Stimulated activated naive CD4-positive, alpha-beta T cell treated with Interleukin-2 at 50 U/mL for 16 hours (primary cell): ENCODE data around the gene OPRL1.
"Not testable (repeated sequence)": the region's sequence is repeated elsewhere in the genome, so short reads cannot be mapped to it uniquely, and the experiment has no call there.

Experiments used
- DNase-seq: peaks from one replicate; lab custom pipeline; 2025; lab: John Stamatoyannopoulos, UW

OPRL1 gene

DNA sequence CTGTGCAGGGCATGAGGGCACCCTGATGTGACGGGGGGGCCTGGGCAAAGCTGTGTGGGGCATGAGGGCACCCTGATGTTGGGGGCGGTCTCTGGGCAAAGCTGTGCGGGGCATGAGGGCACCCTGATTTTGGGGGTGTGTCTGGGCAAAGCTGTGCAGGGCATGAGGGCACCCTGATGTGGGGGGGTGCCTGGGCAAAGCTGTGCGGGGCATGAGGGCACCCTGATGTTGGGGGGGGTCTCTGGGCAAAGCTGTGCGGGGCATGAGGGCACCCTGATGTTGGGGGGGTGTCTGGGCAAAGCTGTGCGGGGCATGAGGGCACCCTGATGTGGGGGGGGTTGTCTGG lies 37.5 kb downstream of the OPRL1 start:
- DNase-seq = not testable (repeated sequence)

DNA sequence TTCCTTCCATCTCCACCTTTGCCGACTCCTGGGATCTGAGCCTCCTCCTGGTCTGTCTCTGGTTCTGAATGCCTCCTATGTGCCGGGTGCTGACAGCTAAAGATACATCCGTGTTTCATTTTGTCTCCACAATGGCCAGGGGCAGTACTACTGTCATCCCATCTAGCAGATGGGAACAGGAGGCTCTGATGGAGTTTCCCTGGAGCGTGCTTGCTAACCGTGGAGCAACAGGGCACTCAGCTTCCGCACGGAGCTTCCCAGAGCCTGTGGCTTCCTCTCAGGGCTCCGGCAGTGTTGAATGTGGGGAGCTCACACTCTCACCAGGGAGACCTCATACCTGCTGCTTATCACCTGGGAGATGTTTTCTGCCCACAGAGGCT lies 39.4 kb downstream of the OPRL1 start:
- no peak for DNase-seq

DNA sequence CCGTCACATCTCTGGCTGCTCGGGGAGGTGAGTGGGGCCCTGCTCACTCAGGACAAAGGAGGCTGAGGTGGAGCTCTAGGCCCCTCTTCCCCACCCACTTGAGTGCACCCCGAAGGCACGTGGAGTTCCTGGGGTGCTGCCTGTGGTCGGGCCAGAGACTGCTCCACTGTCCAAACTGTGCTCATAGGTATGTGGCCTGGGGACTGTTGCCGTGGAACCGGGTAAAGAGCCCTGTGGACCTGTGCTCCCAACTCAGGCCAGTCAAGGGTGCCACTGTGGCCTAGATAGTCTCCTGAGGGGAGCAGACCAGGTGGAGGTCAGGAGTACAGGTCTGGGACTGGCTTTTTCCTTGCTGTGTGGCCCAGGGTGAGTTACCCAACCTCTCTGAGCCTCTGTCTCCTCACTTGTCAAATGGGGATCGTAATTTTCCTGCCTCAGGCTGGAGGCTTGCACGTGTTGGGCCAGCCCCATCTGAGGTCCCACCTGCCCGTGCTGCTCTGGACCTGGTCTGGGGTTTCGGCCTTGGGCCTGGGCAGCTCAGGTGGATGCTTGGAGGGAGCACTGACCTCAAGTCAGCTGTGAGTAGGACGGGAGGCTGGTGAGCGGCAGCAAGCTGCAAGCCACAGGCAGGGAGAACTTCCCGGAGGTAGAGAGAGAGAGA lies 39.9 kb downstream of the OPRL1 start:
- DNase-seq = no peak

DNA sequence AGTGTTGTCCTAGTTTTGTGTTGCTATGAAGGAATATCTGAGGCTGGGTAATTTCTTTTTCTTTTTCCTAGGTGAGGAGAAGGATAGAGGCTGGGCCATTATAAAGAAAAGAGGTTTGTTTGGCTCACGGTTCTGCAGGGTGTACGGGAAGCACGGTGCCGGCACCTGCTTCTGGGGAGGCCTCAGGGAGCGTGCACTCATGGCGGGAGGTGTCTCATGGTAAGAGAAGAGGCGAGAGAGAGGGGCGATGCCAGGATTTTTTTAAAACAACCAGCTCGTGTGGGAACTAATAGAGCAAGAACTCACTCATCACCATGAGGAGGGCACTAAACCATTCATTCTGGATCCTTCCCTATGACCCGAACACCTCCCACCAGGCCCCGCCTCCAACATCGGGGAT lies 41.7 kb downstream of the OPRL1 start:
- no peak for DNase-seq

DNA sequence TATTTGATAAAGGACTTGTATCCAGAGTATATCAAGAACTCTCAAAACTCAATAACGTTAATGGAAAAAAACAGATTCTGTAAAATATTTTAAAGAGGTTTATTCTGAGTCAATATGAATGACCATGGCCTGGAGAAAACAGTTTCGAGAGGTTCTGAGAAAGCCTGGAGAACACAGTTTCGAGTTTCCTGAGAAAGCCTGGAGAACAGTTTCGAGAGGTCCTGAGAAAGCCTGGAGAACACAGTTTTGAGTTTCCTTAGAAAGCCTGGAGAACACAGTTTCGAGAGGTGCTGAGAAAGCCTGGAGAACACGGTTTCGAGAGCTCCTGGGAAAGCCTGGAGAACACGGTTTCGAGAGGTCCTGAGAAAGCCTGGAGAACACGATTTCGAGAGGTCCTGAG lies 43.0 kb downstream of the OPRL1 start:
- DNase-seq = not testable (repeated sequence)

- not testable (repeated sequence) for DNase-seq
Measured at GRCh38 chr20:64123517-64123916, 43.6 kb downstream of the OPRL1 start.

GRCh38 chr20:64129146-64129782 lies 49.4 kb downstream of the OPRL1 start:
- DNase-seq = no peak

- DNase-seq = no peak
Measured at GRCh38 chr20:64130271-64130670, 50.4 kb downstream of the OPRL1 start.

DNA sequence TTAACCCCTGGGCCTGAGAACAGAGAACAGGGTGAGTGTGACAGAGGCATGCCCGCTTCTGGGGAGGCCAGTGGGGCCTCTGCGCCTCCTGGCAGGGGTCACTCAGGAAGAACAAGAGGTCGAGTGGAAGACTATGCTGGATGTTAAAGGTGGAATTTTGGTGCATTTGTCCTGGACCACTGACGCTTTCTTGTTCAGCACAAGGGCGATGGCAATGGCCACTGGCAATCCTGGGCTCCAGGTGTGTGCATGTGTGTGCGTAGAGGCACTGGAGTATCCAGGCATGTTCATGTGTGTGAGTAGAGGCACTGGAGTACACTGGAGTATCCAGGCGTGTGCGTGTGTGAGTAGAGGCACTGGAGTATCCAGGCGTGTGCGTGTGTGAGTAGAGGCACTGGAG lies 51.0 kb downstream of the OPRL1 start:
- no peak for DNase-seq

DNA sequence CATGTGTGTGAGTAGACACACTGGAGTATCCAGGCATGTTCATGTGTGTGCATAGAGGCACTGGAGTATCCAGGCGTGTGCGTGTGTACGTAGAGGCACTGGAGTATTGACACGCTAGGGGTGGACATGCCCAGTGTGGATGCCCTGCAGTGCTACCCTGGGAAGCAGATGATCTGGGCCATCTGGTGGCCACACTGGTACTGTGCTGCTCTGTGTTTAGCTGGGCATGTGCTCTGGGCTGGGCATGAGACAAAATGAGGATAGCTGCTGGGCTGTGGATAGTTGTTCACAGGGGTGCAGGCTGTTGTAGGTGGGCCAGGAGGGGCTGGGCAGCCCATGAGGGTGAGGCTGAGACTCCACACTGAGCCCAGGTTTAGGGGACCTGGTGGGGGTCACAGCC lies 51.5 kb downstream of the OPRL1 start:
- DNase-seq = no peak

DNA sequence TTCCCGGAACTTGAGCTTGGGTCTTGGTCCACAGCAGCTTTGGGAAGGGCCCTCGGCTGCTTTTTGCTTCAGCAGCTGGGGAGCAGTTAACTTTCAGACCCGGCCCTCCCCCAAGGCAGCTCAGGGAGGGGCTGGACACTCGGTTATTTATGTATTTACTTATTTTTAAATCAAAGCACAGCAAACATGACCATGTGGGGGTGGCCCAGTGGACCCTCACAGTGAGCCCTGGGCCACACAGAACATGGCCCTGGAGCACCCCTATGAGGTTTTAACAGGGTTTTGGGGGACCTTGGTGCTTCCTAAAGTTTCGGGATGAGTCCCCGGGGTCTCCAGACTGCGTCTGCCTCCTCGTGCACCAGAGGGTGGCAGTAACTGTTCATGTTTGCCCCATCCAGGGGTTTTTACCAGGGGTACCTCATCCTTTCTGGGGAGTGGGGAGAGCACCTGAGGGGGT lies 54.1 kb downstream of the OPRL1 start:
- DNase-seq = no peak

DNA sequence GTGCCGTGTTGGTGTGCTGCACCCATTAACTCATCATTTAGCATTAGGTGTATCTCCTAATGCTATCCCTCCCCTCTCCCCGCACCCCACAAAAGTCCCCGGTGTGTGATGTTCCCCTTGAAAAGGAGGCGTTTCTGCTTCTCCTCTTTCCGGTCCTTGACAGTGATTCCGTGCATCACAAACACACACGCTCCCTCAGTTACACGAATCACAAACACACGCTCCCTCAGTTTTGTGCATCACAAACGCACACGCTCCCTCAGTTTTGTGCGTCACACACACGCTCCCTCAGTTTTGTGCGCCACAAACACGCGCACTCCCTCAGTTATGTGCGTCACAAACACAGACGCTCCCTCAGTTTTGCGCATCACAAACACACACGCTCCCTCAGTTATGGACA lies 54.9 kb downstream of the OPRL1 start:
- DNase-seq = not testable (repeated sequence)

DNA sequence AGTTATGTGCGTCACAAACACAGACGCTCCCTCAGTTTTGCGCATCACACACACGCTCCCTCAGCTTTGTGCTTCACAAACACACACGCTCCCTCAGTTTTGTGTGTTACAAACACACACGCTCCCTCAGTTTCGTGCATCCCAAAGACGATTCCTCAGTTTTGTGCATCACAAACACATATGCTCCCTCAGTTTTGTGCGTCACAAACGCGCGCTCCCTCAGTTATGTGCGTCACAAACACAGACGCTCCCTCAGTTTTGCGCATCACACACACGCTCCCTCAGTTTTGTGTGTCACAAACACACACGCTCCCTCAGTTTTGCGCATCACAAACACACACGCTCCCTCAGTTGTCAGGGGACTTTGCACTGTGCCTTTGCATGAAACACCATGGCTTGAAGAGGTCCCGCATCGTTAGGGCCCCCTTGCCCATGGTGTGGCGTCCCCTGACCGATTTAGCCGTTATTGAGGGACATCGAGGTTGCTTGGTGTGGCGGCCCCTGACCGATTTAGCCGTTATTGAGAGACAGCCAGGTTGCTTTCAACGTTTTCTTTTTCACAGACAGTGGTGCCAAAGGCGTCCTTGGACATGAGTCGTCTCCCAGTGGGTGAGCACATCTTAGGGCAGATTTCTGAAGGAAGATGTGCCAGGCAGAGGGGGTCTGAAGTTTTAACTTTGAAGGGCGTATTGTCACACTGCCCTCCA lies 56.3 kb downstream of the OPRL1 start:
- DNase-seq = no peak

DNA sequence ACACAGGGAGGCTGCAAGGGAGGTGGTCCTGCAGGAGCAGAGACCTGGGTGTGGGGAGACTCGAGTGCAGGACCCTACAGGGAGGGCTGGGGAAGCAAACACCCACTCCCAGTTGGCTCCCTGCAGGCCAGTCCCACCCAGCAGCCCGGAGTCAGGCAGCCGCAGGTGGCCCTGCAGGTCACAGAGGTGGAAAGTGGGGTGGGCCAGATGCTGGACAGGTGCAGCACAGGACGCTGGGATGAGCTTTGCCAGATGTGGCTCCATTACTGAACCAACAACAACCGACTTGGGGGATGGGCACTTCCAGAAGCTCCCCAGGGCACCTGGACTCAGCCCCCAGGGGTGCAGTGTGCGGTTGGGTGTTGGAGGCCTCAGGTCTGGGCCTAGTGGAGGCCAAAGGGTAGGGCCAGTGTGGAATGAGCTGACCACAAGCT lies 57.7 kb downstream of the OPRL1 start:
- no peak for DNase-seq

- DNase-seq = no peak
Measured at GRCh38 chr20:64138276-64138815, 58.5 kb downstream of the OPRL1 start.

GRCh38 chr20:64139199-64140060 lies 59.5 kb downstream of the OPRL1 start:
- no peak for DNase-seq

GRCh38 chr20:64140061-64140931 lies 60.4 kb downstream of the OPRL1 start:
- no peak for DNase-seq

DNA sequence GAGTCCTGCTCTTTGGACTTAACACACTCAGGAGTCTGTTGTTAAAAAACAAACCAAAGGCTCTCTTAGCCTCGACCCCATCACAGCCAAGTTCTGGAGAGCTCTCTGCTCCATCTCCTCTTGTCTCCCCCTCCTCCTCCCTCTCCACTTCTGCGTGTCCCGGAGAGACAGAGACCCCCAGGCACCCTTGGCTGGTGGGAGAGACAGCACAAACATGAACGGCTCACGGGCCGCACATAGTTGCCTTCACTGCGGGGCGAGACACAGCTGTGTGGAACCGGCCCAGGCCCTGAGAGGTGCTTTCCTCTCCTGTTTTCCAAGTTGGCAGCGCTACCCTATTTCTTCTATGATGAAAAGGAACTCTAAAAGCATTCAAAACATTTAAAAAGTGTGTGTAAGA lies 61.1 kb downstream of the OPRL1 start:
- no peak for DNase-seq

DNA sequence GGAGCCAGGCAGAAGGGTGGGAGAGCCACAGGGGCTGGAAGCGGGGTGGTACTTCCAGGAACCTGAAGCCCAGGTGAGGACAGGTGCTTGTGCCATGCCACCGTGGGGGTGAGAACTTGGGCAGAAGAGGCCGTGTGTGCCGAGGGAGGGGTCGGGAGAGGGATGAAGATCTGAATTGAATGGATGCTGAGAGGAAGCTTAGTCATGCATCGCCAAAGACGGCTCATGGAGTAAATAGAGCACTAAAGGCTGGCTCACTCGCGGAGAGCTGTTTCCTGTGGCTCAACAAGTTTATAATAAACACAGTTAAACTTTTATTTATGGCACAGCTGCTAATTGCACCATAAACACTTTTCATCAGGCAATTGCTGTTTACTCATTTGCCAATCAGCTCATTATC lies 62.7 kb downstream of the OPRL1 start:
- no peak for DNase-seq

DNA sequence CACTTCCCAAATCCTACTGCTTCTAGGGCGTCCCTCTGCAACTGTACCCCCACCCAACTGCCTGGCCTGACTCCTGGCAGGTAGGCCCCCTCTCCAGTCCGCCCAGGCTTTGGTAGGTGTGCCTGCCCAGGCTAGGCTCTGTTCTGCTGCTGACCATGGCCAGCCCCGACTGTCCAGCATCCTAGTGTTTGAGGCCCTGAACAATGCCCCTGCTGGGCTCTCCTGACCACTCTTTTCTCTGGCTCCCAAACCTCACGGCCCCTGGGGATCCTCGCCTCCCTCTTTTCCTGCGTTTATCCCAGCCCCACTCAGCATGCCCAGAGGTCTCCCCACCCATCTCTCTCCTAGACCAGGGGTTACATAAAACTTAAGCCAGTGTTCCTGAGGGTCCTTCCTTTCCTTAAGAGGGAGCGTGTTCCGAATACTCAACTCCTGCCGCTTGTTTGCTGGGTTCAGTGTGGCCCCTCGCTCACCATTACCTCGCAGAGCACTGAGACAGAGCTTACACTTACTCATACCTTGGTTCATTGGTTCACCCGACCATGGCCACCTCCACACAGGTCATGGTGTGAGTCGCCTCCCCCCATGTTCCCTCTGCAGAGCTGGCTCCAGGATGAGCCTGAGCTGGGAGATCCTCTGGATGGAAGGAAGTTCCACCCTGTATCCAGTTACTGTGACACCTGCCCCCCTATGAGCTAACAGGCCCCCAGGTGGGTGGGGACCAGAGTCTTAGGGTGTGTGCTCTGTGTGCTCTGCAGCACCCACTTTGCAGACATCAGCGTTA lies 63.3 kb downstream of the OPRL1 start:
- no peak for DNase-seq
